Hypothalamus (tissue), 51 donors: ENCODE measurements around the gene C1QB.
"Not testable (repeated sequence)": the region's sequence is repeated elsewhere in the genome, so short reads cannot be mapped to it uniquely, and the experiment has no call there.

Experiments used
- DNase-seq, 51 donors: peaks; one replicate each; lab custom pipeline; 2025; lab: John Stamatoyannopoulos, UW

The C1QB gene

GRCh38 chr1:22661880-22662279 is 8.8 kb downstream of the C1QB start:
- no peak for DNase-seq

GRCh38 chr1:22662318-22662717 is 9.3 kb downstream of the C1QB start:
- peak in 24 of 51 donors; percentile 16 to 63 (median 29) for DNase-seq

- no peak for DNase-seq
Observed at GRCh38 chr1:22662986-22663408, 10.0 kb downstream of the C1QB start.

- DNase-seq, result peak in 18 of 51 donors; percentile 7 to 41 (median 16)
Observed at GRCh38 chr1:22665752-22666151, 12.7 kb downstream of the C1QB start.

GRCh38 chr1:22666412-22666811 is 13.4 kb downstream of the C1QB start:
- no peak for DNase-seq

- not testable (repeated sequence) for DNase-seq
Observed at GRCh38 chr1:22668840-22669239, 15.8 kb downstream of the C1QB start.

GRCh38 chr1:22670352-22670975 is 17.4 kb downstream of the C1QB start:
- DNase-seq, result no peak

GRCh38 chr1:22671999-22672398 is 19.0 kb downstream of the C1QB start:
- no peak for DNase-seq

- peak in 30 of 51 donors; percentile 6 to 64 (median 28) for DNase-seq
Observed at GRCh38 chr1:22673486-22674409, 20.7 kb downstream of the C1QB start.

- no peak for DNase-seq
Observed at GRCh38 chr1:22674410-22674749, 21.3 kb downstream of the C1QB start.

GRCh38 chr1:22676151-22676550 is 23.1 kb downstream of the C1QB start:
- DNase-seq, result not testable (repeated sequence)

GRCh38 chr1:22676916-22677583 is 24.0 kb downstream of the C1QB start:
- peak in 7 of 51 donors; percentile 6 to 26 (median 12) for DNase-seq

GRCh38 chr1:22677931-22678896 is 25.2 kb downstream of the C1QB start:
- DNase-seq, result no peak

- DNase-seq, result no peak
Observed at GRCh38 chr1:22680726-22681125, 27.7 kb downstream of the C1QB start.

- no peak for DNase-seq
Observed at GRCh38 chr1:22681556-22682276, 28.7 kb downstream of the C1QB start.

- DNase-seq, result no peak
Observed at GRCh38 chr1:22683547-22683946, 30.5 kb downstream of the C1QB start.

GRCh38 chr1:22685591-22686059 is 32.6 kb downstream of the C1QB start:
- DNase-seq, result no peak

- no peak for DNase-seq
Observed at GRCh38 chr1:22687191-22687590, 34.2 kb downstream of the C1QB start.

GRCh38 chr1:22688466-22688865 is 35.4 kb downstream of the C1QB start:
- DNase-seq, result no peak
